Stimulated activated CD4-positive, alpha-beta T cell treated with anti-CD3 and anti-CD28 coated beads, Interleukin-4, amount 100 ng/mL, for 24 hours (primary cell): ENCODE data around the gene TNIK.

Source experiments
- DNase-seq: peaks from one replicate; pipeline ENCODE4 v3.0.0-alpha.2; 2020

The TNIK gene

DNA sequence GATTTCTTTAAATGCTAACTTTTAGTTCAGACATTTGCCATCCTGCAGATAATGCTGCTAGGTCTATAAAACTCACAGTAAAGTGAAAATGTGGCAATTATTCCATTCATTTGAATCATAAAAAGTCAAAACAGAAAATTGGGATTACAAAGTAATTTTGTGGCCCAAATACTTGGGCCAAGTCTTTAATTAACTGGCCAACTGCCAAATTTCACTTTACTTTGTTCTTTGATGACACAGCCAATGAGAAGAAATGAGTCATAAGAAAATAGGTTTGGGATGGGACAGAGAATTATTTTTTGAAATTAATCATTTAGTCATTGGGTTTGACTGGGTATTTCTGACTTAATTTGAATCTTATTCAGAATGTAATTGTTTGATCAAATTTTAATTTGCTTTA is 343.8 kb downstream of the TNIK start:
- DNase-seq: no peak

- no peak for DNase-seq
Observed at GRCh38 chr3:171115667-171116066, 344.5 kb downstream of the TNIK start.

DNA sequence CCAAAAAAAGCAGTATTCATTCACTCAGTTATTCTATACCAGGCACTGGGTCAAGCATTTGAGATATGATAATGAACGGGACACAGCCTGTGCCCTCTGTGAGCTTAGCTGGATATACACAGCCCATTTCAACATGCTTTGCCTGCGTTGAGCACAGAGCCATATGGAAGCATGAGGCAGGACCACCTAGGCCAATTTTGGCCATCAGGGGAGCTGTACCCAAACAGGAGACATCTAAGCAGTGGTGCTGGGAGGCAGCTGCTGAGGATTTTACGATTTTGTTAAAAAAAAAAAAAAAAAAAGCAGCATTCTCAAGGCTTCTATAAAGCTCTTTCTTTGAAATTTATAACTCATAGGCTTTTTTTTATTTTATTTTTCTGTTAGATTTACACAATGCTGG is 346.5 kb downstream of the TNIK start:
- no peak for DNase-seq

DNA sequence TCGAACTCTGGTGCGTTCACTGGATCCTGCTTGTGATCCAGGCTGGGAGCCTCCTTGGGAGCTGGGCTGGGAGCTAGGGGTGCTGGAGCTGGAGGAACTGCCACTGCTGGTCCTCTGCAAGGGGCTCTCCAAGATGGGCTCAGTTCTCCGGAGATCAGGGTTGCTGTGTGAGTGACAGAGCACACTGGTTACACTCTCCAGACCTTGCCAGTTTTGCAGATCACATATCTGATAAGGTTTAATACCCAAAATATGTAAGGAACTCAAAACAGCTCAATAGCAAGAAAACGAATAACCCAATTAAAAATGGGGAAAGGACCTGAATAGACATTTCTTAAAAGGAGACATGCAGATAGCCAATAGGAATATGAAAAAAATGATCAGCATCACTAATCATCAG is 349.5 kb downstream of the TNIK start:
- no peak for DNase-seq

DNA sequence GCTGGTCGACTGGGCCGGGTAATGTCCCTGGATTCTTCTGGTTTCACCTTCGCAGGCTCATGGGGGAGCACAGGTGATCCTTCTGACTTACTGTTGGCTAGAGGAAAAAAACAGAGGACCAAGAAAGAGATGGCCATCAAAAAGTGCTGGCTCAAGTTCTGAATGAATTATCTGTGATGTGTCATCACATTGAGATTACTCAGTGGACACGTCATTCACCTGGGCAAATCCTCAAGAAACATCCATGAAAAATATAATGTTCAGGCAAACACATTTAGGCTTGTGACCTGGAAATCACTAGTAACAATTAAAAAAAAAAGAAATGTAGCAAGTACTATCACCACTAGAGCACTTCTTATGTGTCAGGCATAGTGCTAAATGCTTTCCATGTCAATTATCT is 352.1 kb downstream of the TNIK start:
- DNase-seq: no peak

DNA sequence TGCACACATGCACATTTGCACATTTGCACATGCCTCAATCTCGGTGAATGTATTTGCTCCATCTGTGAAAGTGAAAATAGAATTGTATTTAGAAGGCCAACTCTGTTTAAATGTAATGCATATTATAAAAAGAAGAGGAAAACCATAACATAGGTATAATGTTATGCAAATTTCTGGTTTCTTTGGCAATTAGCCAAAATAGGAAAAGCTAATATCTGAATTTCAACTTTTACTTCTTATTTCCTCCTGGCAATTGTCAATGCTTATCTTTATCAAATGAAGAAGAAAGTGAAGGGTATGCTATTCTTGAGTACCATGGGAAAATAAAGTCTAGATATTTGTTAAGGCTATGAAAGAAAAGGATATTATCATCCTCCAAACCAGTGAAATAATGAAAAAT is 357.0 kb downstream of the TNIK start:
- DNase-seq: no peak

GRCh38 chr3:171101982-171102641 is 358.1 kb downstream of the TNIK start:
- no peak for DNase-seq

DNA sequence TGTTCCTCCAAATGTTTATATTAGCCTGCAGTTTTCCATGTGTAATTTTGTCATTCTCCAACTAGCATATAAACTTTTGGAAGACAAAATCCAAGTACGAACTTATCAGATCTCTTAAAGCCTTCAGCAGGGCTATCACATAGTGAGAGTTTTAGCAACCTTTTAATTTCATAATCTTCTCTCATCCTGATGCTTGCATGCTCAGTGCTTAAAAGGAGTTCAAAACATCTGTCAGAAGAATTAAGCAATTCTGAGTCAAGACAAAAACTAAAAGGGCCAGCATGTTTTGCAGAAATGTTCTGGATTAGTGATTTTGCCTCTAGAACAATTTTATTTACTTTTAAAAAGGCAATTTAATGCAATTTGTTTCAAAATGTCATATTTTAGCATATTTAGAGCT is 360.3 kb downstream of the TNIK start:
- DNase-seq: no peak

- DNase-seq: no peak
Observed at GRCh38 chr3:171095063-171095462, 365.1 kb downstream of the TNIK start.

- no peak for DNase-seq
Observed at GRCh38 chr3:171094411-171094810, 365.8 kb downstream of the TNIK start.

- DNase-seq: no peak
Observed at GRCh38 chr3:171093462-171093861, 366.7 kb downstream of the TNIK start.

DNA sequence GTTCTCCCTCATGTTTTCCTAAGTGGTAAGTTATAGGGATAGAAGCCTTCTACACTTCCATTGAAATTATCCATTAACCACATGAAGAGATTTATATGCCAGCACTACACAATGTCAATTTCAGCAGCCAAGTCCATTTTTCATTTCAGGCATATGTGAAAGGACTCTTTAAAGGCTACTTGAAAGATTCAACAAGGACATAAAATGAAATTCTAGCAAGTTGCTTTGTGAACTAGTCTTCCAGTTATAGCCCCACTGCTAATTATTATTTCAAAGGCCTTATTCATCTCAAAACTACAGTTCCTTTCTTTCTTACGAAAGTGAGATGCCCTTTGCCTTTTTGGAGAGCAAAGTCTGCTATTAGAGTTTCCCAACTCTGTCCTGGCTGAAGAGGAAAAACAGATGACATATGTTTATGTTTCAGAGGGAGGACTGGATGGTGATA is 367.7 kb downstream of the TNIK start:
- DNase-seq: no peak

DNA sequence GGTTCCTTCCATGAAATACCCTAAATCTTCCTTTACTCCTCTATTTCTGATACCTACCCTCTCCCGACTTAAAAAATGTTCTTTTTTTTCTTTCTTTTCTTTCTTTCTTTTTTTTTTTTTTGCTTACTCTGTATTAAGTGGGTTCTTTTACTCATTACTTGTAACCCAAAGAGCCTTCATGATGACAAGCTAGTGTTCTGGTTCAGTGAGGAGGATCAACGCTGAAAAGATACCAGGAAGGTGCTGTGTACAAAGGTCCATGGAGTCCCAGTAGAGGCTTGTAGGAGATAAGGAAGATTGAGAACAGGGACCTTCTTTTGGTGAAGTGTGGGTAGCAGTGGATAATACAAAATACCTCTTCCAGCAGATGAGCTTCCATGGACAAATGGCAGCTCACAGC is 369.9 kb downstream of the TNIK start:
- DNase-seq: no peak

GRCh38 chr3:171088964-171089754 is 371.0 kb downstream of the TNIK start:
- no peak for DNase-seq

DNA sequence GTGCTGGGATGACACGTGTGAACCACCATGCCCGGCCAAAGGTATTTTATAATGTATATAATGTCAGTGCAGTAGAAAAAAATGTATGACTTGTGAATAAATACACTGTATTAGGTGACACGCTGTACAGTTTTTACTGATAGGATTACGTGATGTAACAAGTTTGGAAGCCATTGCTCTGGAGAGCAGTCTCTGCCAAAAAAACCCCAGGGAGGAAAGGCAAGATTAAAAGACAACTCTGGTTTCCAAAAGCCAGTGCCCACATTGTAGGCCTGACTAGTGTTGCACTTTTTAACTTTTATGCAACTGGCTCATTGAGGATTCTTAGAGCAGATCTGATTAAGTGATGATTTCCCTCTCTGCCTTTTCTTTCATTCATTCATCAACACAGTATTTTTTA is 371.7 kb downstream of the TNIK start:
- DNase-seq: no peak

GRCh38 chr3:171086914-171087313 is 373.3 kb downstream of the TNIK start:
- no peak for DNase-seq

GRCh38 chr3:171077261-171077660 is 382.9 kb downstream of the TNIK start:
- no peak for DNase-seq

DNA sequence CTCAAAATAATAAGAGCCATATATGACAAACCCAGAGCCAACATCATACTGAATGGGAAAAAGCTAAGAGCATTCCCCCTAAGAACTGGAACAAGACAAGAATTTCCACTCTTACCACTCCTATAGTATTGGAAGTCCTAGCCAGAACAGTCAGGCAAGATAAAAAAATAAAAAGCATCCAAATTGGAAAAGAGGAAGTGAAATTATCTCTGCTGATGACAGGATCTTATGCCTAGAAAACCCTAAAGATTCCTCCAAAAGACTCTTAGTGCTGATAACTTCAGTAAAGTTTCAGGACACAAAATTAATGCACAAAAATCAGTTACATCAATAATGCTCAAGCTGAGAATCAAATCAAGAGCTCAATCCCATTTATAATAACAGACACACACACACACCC is 387.8 kb downstream of the TNIK start:
- no peak for DNase-seq

- no peak for DNase-seq
Observed at GRCh38 chr3:171068658-171069057, 391.5 kb downstream of the TNIK start.

DNA sequence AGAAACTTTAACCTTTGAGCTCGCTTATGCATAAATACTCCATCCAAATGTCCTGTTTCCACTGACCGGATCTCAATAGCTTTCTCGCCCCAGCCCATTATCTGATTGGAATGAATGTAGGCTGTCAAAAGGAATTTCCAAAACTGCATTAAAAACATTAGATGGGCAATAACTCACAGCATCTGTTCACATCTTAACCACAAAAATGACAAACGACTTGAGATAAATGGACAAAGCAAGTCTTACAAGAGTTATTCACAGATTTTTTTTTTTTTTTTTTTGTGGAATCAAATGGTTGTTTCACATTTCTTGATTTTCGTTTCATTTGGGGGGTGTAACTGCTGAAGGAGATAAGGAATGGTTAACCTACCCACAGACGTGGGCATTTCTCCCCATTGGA is 394.0 kb downstream of the TNIK start:
- no peak for DNase-seq

DNA sequence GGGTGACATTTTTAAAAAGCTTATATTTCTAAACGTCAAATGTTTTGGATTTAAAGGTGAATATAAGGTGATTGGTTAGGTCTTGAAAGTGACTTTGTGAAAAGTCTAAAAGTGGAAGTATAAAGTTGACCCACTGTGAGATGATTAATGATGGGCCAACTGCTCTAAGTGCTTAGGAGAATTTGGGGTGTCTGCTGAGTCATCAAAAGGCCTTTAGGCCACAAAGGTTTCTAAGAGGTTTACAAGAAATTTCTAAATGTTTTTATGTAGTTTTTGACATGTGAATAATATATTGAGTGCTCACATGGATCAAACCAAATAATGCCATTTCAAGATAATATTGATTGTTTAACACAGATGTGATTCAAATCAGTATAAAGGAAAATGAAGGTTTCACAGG is 394.5 kb downstream of the TNIK start:
- DNase-seq: no peak

GRCh38 chr3:171064461-171064860 is 395.7 kb downstream of the TNIK start:
- no peak for DNase-seq

DNA sequence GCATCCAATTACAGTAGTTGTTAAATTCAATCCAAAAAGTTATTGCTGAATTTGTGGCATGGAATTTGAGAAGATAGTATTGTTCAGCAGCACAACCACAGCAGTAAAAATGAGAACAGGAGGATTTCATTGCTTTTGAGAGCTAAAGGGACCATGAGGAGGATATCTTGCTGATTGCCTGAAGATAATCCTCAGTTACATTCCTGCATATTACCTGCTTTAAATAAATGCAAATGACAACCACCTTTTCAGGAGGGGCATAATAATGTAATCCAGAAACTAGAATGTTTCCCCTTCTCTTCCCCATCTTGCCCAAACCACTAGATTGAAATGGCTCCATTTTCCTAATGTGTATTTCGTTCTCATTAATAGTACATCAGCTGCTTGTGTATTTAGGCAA is 398.5 kb downstream of the TNIK start:
- DNase-seq: no peak

GRCh38 chr3:171059978-171060377 is 400.2 kb downstream of the TNIK start:
- no peak for DNase-seq
